ENCODE results near the gene RNF166.

GRCh38 chr16:88700322-88700635, 5.9 kb downstream of the RNF166 start:
- TF ChIP-seq YY1 (IDR thresholded peaks at IDR 0.05; ENCODE audit: insufficient read depth, insufficient read length), result no peak
- TF ChIP-seq ZNF274 (IDR thresholded peaks at IDR 0.05; ENCODE audit: low read depth, low read length), result no peak
